ENCODE results near the gene ZNF627. TPM values are rescaled to one million over a fixed set of nuclear protein-coding genes. Genes with fewer than 3 reads are reported as not detected.
"Not testable (repeated sequence)": the region's sequence is repeated elsewhere in the genome, so short reads cannot be mapped to it uniquely, and the experiment has no call there.

The ZNF627 gene
- total RNA-seq, 1 donor from 2014 or later = 48.2 TPM

GRCh38 chr19:11612816-11613511 is 15.7 kb downstream of the ZNF627 start:
- no peak overlapping the region for H3K4me3 Mint-ChIP-seq (ENCODE audit: unreplicated experiment)
- peaks cover 9% of the 10 kb centered on the region for H3K9me3 Mint-ChIP-seq (ENCODE audit: unreplicated experiment)
- H3K36me3 Mint-ChIP-seq (ENCODE audit: unreplicated experiment) = peaks cover 26% of the 10 kb centered on the region
- no peak for DNase-seq
- TF ChIP-seq CTCF (IDR thresholded peaks at IDR 0.05; ENCODE audit: partially characterized antibody, unreplicated experiment) = no peak
- H3K4me1 Mint-ChIP-seq (ENCODE audit: low read depth, unreplicated experiment) = no peaks in the 10 kb centered on the region
- H3K27me3 Mint-ChIP-seq (ENCODE audit: unreplicated experiment) = peaks cover 2% of the 10 kb centered on the region
- H3K27ac Mint-ChIP-seq (ENCODE audit: unreplicated experiment) = no peak overlapping the region

GRCh38 chr19:11617180-11618062 is 20.1 kb downstream of the ZNF627 start:
- peaks cover 17% of the 10 kb centered on the region for H3K9me3 Mint-ChIP-seq (ENCODE audit: unreplicated experiment)
- H3K4me1 Mint-ChIP-seq (ENCODE audit: low read depth, unreplicated experiment) = no peaks in the 10 kb centered on the region
- no peak for DNase-seq
- H3K36me3 Mint-ChIP-seq (ENCODE audit: unreplicated experiment) = peaks cover 47% of the 10 kb centered on the region
- no peak overlapping the region for H3K4me3 Mint-ChIP-seq (ENCODE audit: unreplicated experiment)
- peaks cover 3% of the 10 kb centered on the region for H3K27me3 Mint-ChIP-seq (ENCODE audit: unreplicated experiment)
- H3K27ac Mint-ChIP-seq (ENCODE audit: unreplicated experiment) = no peak overlapping the region
- TF ChIP-seq CTCF (IDR thresholded peaks at IDR 0.05; ENCODE audit: partially characterized antibody, unreplicated experiment) = no peak

- no peak overlapping the region for H3K4me3 Mint-ChIP-seq (ENCODE audit: unreplicated experiment)
- peaks cover 38% of the 10 kb centered on the region for H3K36me3 Mint-ChIP-seq (ENCODE audit: unreplicated experiment)
- no peak for TF ChIP-seq CTCF (IDR thresholded peaks at IDR 0.05; ENCODE audit: partially characterized antibody, unreplicated experiment)
- peaks cover 15% of the 10 kb centered on the region for H3K9me3 Mint-ChIP-seq (ENCODE audit: unreplicated experiment)
- peak overlapping the region; percentile 28 for H3K27ac Mint-ChIP-seq (ENCODE audit: unreplicated experiment)
- H3K27me3 Mint-ChIP-seq (ENCODE audit: unreplicated experiment) = peaks cover 8% of the 10 kb centered on the region
- H3K4me1 Mint-ChIP-seq (ENCODE audit: low read depth, unreplicated experiment) = no peaks in the 10 kb centered on the region
- DNase-seq = no peak
Observed at GRCh38 chr19:11620553-11620952, 23.3 kb downstream of the ZNF627 start.

DNA sequence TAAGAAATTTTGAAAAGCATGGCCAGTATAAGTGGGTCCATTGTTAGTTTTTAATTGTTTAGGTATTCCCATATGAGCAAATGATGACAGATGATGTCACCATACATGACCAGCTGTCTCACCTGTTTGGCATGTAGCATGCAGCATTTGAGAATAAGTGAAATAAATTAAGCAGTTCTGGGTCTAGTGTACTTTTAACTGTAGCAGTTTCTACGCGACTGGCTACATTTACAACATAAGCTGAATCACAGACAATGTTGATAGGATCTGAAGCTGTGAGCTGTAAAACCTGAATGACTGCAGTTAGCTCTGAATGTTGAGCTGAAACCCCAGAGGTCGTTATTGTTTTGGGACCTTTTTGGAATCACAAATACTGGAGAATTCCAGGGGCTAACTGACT is 25.1 kb downstream of the ZNF627 start:
- Mint-ChIP-seq H3K9me3 (ENCODE audit: unreplicated experiment) (peaks cover 10% of the 10 kb centered on the region), H3K36me3 (ENCODE audit: unreplicated experiment) (peaks cover 27% of the 10 kb centered on the region), H3K27me3 (ENCODE audit: unreplicated experiment) (peaks cover 12% of the 10 kb centered on the region)
- DNase-seq; H3K27ac Mint-ChIP-seq (ENCODE audit: unreplicated experiment); H3K4me3 Mint-ChIP-seq (ENCODE audit: unreplicated experiment); H3K4me1 Mint-ChIP-seq (ENCODE audit: low read depth, unreplicated experiment): not testable (repeated sequence)

GRCh38 chr19:11624069-11624463 is 26.8 kb downstream of the ZNF627 start:
- Mint-ChIP-seq H3K4me3 (ENCODE audit: unreplicated experiment) (no peak overlapping the region), H3K36me3 (ENCODE audit: unreplicated experiment) (peaks cover 16% of the 10 kb centered on the region), H3K27ac (ENCODE audit: unreplicated experiment) (no peak overlapping the region), H3K4me1 (ENCODE audit: low read depth, unreplicated experiment) (no peaks in the 10 kb centered on the region), H3K27me3 (ENCODE audit: unreplicated experiment) (peaks cover 12% of the 10 kb centered on the region), H3K9me3 (ENCODE audit: unreplicated experiment) (peaks cover 6% of the 10 kb centered on the region)
- no peak for TF ChIP-seq CTCF (IDR thresholded peaks at IDR 0.05; ENCODE audit: partially characterized antibody, unreplicated experiment)
- DNase-seq = no peak

All from glutamatergic neuron (in vitro differentiated cells).